OCI-LY1 (cell line): Measurements from ENCODE around the gene PKP3.

Experiments
- CTCF ChIP-seq: fragments of 200-600 bp; sonication (generic), shearing (Covaris generic); IDR thresholded peaks from 2 replicates; pipeline ENCODE4 v1.5.1; 2017; ENCODE audit warnings: mild to moderate bottlenecking, antibody characterized with exemption, low read length, moderate library complexity, mixed read lengths
- EZH2 ChIP-seq: fragments of 200-600 bp; sonication (generic), shearing (Covaris generic); IDR thresholded peaks from 2 replicates; pipeline ENCODE4 v1.8.0; 2017; ENCODE audit warnings: borderline replicate concordance, mixed run types, mild to moderate bottlenecking, antibody characterized with exemption, low read length, moderate library complexity, mixed read lengths

- no peak for TF ChIP-seq CTCF
- no peak for TF ChIP-seq EZH2
Measured at GRCh38 chr11:441418-442274, 47.6 kb downstream of the PKP3 start, which contains the start of gene ANO9.
